H1 (cell line): ENCODE measurements around the gene ZSCAN25. TPM values are rescaled to one million over a fixed set of nuclear protein-coding genes. Genes with fewer than 3 reads are reported as not detected.

Experiments
- BCL11A ChIP-seq, 2 experiments: IDR thresholded peaks; one replicate each; pipeline ENCODE4 v1.6.1; 2011; ENCODE audit warnings: low read depth in 2 of 2, low read length in 2 of 2, mild to moderate bottlenecking in 2 of 2
- FOSL1 ChIP-seq: IDR thresholded peaks from 2 replicates; pipeline ENCODE4 v1.6.1; 2011; ENCODE audit warnings: mild to moderate bottlenecking, low read depth, low read length, moderate library complexity; ENCODE audit not compliant: insufficient read depth
- SP4 ChIP-seq: IDR thresholded peaks from 2 replicates; pipeline ENCODE4 v1.6.1; 2012; ENCODE audit warnings: low read length, inconsistent platforms
- polyA plus RNA-seq, 7 experiments: library from polyadenylated mRNA; depleted of rRNA in 3 of 7; stranded (reverse) in 5 of 7; unstranded in 2 of 7; fragments of >200 nt in 5 of 7; fragments of 200-250 nt in 2 of 7; gene quantifications; 1 replicate in 5 of 7; 2 replicates in 1 of 7; 4 replicates in 1 of 7; pipeline versions ENCODE4 v1.2.1 to v1.2.3, GENCODE V29; 2011 to 2013; ENCODE audit warnings: missing spikeins in 2 of 7, mixed read lengths in 2 of 7
- total RNA-seq: library from RNA; stranded (reverse); fragmentation: NEBNext Ultra II Directional; extraction: Animal tissue kit (Norgen Biotek cat#: 25700); gene quantifications from 2 replicates; pipeline ENCODE4 v1.2.1, GENCODE V29; 2021
- TF ChIP-seq, protein P1 (sequence below): fragments of 300-600 bp; sonication (generic); IDR thresholded peaks from 2 replicates; pipeline ENCODE4 v1.7.1; 2012; ENCODE audit warnings: low read length, moderate library complexity, mild to moderate bottlenecking, inconsistent platforms; ENCODE audit not compliant: insufficient replicate concordance

Gene ZSCAN25
- total and polyA plus RNA-seq, 2 of the 8 experiments (the other 6 are each of a cell fraction or from before 2014, with no cell fraction given): 10.1 to 18.6 TPM

DNA sequence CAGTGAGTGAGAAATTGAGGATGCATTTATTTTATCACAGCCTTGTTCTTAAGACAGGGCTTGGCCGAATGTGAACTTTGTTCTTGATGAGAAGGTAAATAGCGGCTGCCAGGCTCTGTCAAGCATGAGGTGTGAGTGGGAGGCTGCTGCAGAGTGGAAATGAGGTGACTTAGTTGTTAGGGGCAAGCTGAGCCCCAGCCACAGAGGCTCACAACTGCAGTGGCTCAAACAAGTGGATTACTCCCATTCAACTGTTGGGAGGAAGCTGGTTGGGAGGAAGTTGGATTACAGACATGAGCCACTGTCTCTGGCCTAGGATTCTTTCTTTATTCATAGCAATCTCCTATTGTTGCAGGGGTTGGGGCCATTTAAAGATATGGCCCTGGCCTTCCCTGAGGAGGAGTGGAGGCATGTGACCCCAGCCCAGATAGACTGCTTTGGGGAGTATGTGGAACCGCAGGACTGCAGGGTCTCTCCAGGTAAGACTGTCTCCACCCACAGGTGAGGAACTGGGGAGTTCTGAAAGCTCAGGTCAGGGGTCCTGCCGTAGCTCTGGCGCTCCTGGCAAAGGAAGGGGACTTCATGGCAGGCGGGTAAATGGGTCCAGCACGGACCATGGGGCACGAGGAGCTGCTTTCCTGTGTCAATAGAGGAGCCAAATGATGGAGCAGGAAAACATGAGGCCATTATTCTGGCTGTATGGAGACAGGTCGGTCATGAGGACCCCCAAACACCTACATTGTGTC lies 7.1 kb downstream of the ZSCAN25 start (continued):
- TF ChIP-seq, protein P1, sequence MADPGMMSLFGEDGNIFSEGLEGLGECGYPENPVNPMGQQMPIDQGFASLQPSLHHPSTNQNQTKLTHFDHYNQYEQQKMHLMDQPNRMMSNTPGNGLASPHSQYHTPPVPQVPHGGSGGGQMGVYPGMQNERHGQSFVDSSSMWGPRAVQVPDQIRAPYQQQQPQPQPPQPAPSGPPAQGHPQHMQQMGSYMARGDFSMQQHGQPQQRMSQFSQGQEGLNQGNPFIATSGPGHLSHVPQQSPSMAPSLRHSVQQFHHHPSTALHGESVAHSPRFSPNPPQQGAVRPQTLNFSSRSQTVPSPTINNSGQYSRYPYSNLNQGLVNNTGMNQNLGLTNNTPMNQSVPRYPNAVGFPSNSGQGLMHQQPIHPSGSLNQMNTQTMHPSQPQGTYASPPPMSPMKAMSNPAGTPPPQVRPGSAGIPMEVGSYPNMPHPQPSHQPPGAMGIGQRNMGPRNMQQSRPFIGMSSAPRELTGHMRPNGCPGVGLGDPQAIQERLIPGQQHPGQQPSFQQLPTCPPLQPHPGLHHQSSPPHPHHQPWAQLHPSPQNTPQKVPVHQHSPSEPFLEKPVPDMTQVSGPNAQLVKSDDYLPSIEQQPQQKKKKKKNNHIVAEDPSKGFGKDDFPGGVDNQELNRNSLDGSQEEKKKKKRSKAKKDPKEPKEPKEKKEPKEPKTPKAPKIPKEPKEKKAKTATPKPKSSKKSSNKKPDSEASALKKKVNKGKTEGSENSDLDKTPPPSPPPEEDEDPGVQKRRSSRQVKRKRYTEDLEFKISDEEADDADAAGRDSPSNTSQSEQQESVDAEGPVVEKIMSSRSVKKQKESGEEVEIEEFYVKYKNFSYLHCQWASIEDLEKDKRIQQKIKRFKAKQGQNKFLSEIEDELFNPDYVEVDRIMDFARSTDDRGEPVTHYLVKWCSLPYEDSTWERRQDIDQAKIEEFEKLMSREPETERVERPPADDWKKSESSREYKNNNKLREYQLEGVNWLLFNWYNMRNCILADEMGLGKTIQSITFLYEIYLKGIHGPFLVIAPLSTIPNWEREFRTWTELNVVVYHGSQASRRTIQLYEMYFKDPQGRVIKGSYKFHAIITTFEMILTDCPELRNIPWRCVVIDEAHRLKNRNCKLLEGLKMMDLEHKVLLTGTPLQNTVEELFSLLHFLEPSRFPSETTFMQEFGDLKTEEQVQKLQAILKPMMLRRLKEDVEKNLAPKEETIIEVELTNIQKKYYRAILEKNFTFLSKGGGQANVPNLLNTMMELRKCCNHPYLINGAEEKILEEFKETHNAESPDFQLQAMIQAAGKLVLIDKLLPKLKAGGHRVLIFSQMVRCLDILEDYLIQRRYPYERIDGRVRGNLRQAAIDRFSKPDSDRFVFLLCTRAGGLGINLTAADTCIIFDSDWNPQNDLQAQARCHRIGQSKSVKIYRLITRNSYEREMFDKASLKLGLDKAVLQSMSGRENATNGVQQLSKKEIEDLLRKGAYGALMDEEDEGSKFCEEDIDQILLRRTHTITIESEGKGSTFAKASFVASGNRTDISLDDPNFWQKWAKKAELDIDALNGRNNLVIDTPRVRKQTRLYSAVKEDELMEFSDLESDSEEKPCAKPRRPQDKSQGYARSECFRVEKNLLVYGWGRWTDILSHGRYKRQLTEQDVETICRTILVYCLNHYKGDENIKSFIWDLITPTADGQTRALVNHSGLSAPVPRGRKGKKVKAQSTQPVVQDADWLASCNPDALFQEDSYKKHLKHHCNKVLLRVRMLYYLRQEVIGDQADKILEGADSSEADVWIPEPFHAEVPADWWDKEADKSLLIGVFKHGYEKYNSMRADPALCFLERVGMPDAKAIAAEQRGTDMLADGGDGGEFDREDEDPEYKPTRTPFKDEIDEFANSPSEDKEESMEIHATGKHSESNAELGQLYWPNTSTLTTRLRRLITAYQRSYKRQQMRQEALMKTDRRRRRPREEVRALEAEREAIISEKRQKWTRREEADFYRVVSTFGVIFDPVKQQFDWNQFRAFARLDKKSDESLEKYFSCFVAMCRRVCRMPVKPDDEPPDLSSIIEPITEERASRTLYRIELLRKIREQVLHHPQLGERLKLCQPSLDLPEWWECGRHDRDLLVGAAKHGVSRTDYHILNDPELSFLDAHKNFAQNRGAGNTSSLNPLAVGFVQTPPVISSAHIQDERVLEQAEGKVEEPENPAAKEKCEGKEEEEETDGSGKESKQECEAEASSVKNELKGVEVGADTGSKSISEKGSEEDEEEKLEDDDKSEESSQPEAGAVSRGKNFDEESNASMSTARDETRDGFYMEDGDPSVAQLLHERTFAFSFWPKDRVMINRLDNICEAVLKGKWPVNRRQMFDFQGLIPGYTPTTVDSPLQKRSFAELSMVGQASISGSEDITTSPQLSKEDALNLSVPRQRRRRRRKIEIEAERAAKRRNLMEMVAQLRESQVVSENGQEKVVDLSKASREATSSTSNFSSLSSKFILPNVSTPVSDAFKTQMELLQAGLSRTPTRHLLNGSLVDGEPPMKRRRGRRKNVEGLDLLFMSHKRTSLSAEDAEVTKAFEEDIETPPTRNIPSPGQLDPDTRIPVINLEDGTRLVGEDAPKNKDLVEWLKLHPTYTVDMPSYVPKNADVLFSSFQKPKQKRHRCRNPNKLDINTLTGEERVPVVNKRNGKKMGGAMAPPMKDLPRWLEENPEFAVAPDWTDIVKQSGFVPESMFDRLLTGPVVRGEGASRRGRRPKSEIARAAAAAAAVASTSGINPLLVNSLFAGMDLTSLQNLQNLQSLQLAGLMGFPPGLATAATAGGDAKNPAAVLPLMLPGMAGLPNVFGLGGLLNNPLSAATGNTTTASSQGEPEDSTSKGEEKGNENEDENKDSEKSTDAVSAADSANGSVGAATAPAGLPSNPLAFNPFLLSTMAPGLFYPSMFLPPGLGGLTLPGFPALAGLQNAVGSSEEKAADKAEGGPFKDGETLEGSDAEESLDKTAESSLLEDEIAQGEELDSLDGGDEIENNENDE: no peak
- TF ChIP-seq SP4: no peak
- TF ChIP-seq BCL11A (IDR thresholded peaks at IDR 0.05; ENCODE audit: low read depth in 2 of 2, low read length in 2 of 2): no peak
- no peak for TF ChIP-seq FOSL1
- TF ChIP-seq, all 59 proteins: peak for 0
